Activated CD4-positive, alpha-beta T cell treated with anti-CD3 and anti-CD28 coated beads, Interleukin-2, amount 10 ng/mL, durations not matched to agents 24 days and 14 days (primary cell): ENCODE results near the gene XPA. TPM values are rescaled to one million over a fixed set of nuclear protein-coding genes. Genes with fewer than 3 reads are reported as not detected.

Experiments used
- DNase-seq: peaks from one replicate; pipeline ENCODE4 v3.0.0; 2022
- H3K27ac Mint-ChIP-seq: one replicate; pipeline ENCODE4 v1.8.0; 2022; ENCODE audit warnings: mild to moderate bottlenecking, mixed read lengths
- H3K27me3 Mint-ChIP-seq: one replicate; pipeline ENCODE4 v1.8.0; 2022; ENCODE audit warnings: mixed read lengths
- H3K36me3 Mint-ChIP-seq: one replicate; pipeline ENCODE4 v1.8.0; 2022; ENCODE audit warnings: low read depth, mild to moderate bottlenecking, mixed read lengths
- H3K4me1 Mint-ChIP-seq: one replicate; pipeline ENCODE4 v1.8.0; 2021; ENCODE audit warnings: mixed read lengths
- H3K4me3 Mint-ChIP-seq: one replicate; pipeline ENCODE4 v1.8.0; 2022; ENCODE audit warnings: mild to moderate bottlenecking, moderate library complexity, mixed read lengths
- H3K9me3 Mint-ChIP-seq: one replicate; pipeline ENCODE4 v1.8.0; 2021; ENCODE audit warnings: mixed read lengths
- intact Hi-C: fragments of 100-400 bp; cut with micrococcal nuclease; formaldehyde crosslinking; loops from one replicate; pipeline ENCODE4 v1.15.1; 2023
- total RNA-seq: library from RNA; stranded (reverse); gene quantifications from 2 replicates; pipeline ENCODE4 v1.2.3, GENCODE V29; 2022

Gene XPA
- total RNA-seq, 1 donor from 2014 or later: 8.9 TPM

DNA sequence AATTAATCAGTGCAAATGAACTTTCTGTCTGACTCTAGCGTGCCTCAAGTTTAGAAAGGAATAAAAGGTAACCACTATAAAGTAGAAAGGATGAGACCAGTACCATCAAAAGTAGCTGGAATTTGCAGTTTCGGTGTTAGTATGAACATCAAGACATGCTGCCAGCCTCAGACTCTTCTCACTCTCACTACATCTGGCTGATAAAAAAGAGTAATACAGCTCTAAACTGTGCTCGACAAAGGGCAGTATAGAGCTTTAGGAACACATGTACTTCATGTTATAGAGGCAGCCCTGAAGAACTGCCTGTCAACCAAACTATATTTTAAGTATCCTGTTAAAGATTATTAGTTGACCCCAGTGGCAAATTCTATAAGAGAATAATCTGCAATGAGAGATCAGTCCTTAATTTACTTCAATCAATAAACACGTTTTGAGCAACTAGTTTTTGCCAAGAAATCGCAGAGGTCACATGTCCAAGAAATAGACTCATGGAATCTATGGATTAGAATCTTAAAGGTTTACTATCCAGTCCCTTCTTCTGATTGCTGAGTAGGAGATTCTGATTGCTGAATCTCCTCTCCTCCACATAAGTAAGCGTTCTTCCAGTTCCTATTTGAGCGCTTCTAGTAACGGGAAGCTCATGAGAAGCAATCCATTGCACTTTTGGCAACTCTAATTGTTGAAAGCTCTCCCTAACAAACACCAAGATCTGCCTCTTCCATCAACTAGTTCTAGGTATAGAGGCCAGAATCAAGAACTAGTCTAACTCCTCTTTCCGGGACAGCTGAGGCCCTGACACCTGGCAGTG lies 941 bp downstream of the XPA start:
- H3K4me3 Mint-ChIP-seq: peak overlapping the region; percentile 91
- H3K27me3 Mint-ChIP-seq: no peaks in the 10 kb centered on the region
- DNase-seq: no peak
- H3K4me1 Mint-ChIP-seq: peaks cover 47% of the 10 kb centered on the region
- intact Hi-C loops: loop anchor here (5.0 to 10.0 kb wide), 5 partner anchors 211 to 841 kb away; partner anchors contain the start of genes TBC1D2, TDRD7, TRMO and ZNF782
- H3K27ac Mint-ChIP-seq: peak overlapping the region; percentile 89
- no peaks in the 10 kb centered on the region for H3K9me3 Mint-ChIP-seq
- peaks cover 14% of the 10 kb centered on the region for H3K36me3 Mint-ChIP-seq

DNA sequence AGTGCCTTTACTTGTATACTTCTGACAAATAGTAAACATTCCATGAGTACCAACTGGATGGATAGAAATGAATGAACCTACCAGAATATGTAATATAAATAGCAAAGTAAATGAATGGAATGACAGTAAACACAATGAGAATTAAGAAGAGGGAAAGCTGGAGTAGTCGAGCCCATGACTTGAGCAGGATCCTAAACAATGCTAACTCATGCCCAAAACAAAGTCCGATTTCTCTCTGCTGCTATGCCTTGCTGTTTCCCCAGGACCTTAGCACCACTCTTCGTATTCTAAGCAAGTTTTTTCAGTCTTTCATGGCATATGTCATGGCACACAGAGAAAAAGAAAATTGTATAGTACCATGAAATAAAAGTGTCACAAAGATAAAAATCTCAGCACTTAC lies 1.8 kb downstream of the XPA start:
- Mint-ChIP-seq H3K4me1 (peaks cover 47% of the 10 kb centered on the region), H3K4me3 (peak overlapping the region; percentile 91), H3K9me3 (no peaks in the 10 kb centered on the region), H3K27me3 (no peaks in the 10 kb centered on the region), H3K27ac (no peak overlapping the region), H3K36me3 (peaks cover 20% of the 10 kb centered on the region)
- DNase-seq: no peak
- intact Hi-C loops: loop anchor here (5.0 to 10.0 kb wide), 5 partner anchors 212 to 841 kb away; partner anchors contain the start of genes TBC1D2, TDRD7, TRMO and ZNF782

DNA sequence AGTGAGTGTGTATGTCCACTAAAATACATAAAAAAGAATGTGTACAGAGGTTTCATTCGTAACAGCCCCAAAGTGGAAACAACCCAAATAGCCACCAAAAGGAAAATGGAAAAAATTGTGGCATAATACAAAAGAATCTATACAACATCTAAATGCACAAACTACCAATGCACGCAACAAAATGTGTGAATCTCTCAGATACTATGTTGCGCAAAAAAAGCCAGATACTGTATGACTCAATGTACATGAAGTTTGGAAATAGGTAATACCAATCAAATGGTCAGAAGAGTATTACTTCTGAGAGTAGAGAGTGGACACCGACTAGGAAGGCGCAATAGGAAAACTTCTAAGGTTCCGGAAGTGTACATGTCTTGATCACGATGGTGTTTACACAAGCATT lies 2.4 kb downstream of the XPA start:
- intact Hi-C loops: loop anchor here (5.0 to 10.0 kb wide), 5 partner anchors 213 to 840 kb away; partner anchors contain the start of genes TBC1D2, TDRD7, TRMO and ZNF782
- H3K36me3 Mint-ChIP-seq: peaks cover 26% of the 10 kb centered on the region
- no peak overlapping the region for H3K4me3 Mint-ChIP-seq
- no peaks in the 10 kb centered on the region for H3K27me3 Mint-ChIP-seq
- H3K9me3 Mint-ChIP-seq: no peaks in the 10 kb centered on the region
- H3K4me1 Mint-ChIP-seq: peaks cover 47% of the 10 kb centered on the region
- DNase-seq: no peak
- no peak overlapping the region for H3K27ac Mint-ChIP-seq

DNA sequence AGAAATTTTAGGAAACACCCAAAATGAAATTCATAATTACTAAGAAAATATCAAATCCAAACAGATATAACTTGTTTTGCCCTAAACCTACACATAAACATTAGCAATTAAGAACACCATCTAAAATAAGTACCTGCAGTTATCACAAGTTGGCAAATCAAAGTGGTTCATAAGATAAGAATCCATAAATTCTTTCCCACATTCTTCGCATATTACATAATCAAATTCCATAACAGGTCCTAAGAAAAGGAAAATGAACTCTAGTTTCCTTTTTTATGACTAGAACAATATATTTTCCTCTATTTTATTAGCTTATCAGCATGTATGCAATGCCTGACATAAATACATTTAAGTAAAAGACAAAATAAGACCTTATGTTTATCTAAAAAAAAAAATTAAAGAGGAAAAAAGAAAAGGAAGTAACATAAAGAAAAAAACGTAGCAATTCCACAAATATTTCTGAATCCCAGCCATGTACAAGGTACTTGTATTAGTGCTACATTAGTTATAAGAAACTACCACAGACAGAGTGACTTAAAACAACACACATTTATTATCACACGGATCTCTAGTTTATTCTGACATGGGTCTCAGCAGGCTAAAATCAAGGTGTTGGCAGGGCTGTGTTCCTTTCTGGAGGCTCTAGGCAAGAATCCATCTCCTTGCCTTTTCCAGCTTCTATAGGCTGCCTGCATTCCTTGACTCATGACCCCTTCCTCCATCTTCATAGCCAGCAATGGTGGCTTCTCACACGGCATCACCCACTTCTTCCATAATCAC lies 7.5 kb downstream of the XPA start:
- Mint-ChIP-seq H3K36me3 (peaks cover 50% of the 10 kb centered on the region), H3K27ac (no peak overlapping the region)
- intact Hi-C loops: loop anchor here (10.0 kb wide), 1 partner anchor 835 kb away; the partner anchor contains the start of gene ZNF782

DNA sequence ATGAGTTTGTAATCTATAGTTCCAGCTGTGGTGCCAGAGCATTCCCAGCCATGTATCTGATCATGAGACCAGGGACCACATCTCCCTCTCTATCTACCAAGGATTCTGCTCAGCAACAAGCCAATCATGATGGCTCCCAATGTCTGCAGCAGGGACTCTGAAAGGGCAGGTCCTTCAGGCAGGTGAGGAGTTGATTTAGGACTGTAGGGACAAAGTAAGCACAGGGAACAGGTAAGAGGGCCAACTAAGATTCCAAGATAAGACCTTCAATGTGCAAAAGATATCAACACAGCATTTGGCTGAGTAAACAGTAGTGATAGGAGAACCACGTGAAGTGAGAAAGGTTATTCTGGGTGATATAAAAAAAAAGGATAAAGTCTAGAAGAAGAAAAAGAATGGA lies 8.5 kb downstream of the XPA start:
- Mint-ChIP-seq H3K27me3 (no peaks in the 10 kb centered on the region), H3K9me3 (no peaks in the 10 kb centered on the region), H3K4me1 (peaks cover 8% of the 10 kb centered on the region), H3K4me3 (no peak overlapping the region), H3K27ac (no peak overlapping the region), H3K36me3 (peaks cover 54% of the 10 kb centered on the region)
- DNase-seq: no peak
- intact Hi-C loops: no loop called here

More for the DNA sequence above, 7.5 kb downstream of the XPA start:
- Mint-ChIP-seq H3K4me1 (peaks cover 16% of the 10 kb centered on the region), H3K27me3 (no peaks in the 10 kb centered on the region), H3K9me3 (no peaks in the 10 kb centered on the region), H3K4me3 (no peak overlapping the region)
- DNase-seq: no peak

DNA sequence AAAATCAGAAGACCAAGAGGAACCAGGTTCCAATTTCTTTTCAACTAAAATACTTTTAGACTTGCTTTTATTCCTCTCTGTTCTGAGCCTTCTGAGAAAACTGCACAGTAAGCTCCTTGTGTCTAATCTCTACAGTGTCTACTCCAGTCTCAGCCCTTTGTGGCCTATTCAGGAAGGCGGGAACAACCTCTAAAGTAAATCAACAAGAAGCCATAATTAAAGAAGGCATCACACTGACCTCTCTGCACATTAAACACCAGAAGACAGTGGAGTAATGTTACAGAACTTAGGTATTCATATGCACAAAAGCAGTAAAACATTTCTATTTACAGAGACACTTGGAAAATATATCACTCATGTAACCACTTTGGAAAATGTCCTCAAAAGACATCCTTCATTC lies 14.9 kb downstream of the XPA start:
- Mint-ChIP-seq H3K4me1 (no peaks in the 10 kb centered on the region), H3K27ac (no peak overlapping the region), H3K36me3 (peaks cover 46% of the 10 kb centered on the region), H3K27me3 (no peaks in the 10 kb centered on the region), H3K4me3 (no peak overlapping the region), H3K9me3 (no peaks in the 10 kb centered on the region)
- no peak for DNase-seq
- intact Hi-C loops: no loop called here

DNA sequence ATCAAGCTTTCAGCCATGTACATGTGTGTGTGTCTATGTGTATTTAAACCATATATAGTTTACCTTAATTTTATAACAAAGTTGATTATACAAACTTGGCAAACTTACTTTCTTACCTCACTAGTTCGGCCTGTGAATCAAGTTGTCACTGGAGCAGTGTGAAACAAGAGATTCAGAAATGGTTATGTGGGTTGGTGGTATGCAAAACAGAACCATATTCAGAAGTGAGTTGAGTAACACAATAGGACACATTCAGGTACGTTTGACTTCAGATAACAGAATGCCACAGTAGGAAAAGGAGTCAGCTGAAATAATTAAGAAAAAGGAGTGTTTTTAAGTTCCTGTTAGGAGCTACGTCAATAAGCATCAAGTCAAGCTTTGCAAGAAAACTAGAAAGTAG lies 21.5 kb downstream of the XPA start:
- no peaks in the 10 kb centered on the region for H3K27me3 Mint-ChIP-seq
- H3K27ac Mint-ChIP-seq: no peak overlapping the region
- H3K4me3 Mint-ChIP-seq: no peak overlapping the region
- no peaks in the 10 kb centered on the region for H3K9me3 Mint-ChIP-seq
- no peak for DNase-seq
- intact Hi-C loops: no loop called here
- peaks cover 64% of the 10 kb centered on the region for H3K36me3 Mint-ChIP-seq
- H3K4me1 Mint-ChIP-seq: peaks cover 3% of the 10 kb centered on the region

DNA sequence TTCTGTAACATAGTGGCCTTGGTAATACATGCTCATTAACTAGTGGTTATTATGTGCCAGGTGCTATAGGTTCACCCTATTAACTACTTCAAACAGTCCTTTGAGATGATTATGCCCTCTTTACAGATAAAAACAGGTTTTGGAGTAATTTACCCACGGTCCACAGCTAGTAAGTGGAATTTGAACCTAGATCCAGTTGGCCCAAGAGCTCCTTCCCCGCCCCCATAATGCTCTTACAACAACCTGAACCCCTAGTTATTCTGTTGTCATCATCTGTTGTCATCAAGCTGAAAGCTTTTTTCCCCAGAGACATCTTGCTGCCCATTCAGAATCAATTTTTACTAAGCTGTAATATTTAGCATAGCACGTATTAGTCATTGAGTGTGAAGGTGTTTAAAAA lies 23.2 kb downstream of the XPA start:
- H3K4me3 Mint-ChIP-seq: no peak overlapping the region
- H3K9me3 Mint-ChIP-seq: no peaks in the 10 kb centered on the region
- no peak overlapping the region for H3K27ac Mint-ChIP-seq
- H3K36me3 Mint-ChIP-seq: peaks cover 68% of the 10 kb centered on the region
- H3K27me3 Mint-ChIP-seq: no peaks in the 10 kb centered on the region
- DNase-seq: no peak
- peaks cover 3% of the 10 kb centered on the region for H3K4me1 Mint-ChIP-seq
- intact Hi-C loops: no loop called here

DNA sequence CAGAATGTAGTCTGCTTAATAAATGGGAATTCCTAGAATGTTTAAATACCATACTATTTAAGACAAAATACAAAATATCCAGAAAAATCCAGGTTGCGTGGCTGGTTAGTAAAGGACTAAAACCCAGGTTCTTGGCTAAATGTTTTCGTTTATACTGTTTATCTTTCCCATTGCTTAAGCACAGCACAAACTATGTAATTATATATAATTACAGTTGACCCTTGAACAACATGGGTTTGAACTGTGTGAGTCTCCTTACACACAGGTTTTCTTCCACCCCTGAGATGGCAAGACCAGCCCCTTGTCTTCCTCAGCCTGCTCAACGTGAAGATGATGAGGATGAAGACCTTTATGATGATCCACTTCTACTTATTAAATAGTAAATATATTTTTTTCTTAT lies 24.7 kb downstream of the XPA start:
- no peaks in the 10 kb centered on the region for H3K9me3 Mint-ChIP-seq
- no peak overlapping the region for H3K27ac Mint-ChIP-seq
- no peak overlapping the region for H3K4me3 Mint-ChIP-seq
- peaks cover 7% of the 10 kb centered on the region for H3K4me1 Mint-ChIP-seq
- intact Hi-C loops: no loop called here
- peaks cover 70% of the 10 kb centered on the region for H3K36me3 Mint-ChIP-seq
- no peaks in the 10 kb centered on the region for H3K27me3 Mint-ChIP-seq
- no peak for DNase-seq

DNA sequence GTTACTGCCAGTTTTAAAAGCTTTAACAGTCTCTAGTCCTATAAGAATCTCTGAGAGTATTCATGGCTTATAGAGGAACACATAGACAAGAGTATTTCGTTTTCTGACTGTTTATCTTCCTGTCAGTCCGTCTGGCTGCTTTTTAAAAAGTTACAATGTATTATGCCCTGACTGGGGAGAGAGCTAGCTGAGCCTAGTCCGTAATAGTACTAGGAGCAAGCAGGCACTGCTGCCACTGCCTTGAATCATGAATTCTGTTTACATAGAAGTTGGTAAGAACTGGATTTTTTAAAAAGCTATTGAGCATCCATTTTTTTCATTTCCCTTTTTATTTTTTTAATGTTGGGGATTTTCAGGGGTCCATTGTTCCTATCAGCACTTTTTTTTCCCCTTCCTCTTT lies 26.6 kb downstream of the XPA start:
- H3K27ac Mint-ChIP-seq: no peak overlapping the region
- H3K36me3 Mint-ChIP-seq: peaks cover 75% of the 10 kb centered on the region
- H3K9me3 Mint-ChIP-seq: no peaks in the 10 kb centered on the region
- no peaks in the 10 kb centered on the region for H3K27me3 Mint-ChIP-seq
- no peak overlapping the region for H3K4me3 Mint-ChIP-seq
- intact Hi-C loops: no loop called here
- H3K4me1 Mint-ChIP-seq: peaks cover 17% of the 10 kb centered on the region
- no peak for DNase-seq

DNA sequence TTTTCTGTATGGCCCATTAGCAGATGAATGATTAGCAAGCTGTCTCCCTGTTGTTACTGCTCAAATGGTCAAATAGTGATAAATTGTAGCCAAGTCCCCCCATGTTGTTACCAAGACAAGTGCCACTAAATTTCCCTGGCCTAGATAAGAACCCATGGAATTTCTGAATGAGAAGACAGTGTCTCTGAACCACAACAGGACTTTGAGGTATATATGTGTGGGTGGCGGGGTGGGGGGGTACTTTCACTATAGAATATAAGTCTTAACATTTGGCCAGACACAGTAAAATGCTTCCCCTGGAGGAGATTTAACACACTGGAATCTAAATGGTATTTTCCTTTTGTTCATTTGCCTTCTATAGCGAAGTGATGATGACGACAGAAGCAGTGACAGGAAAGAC lies 28.7 kb downstream of the XPA start:
- H3K4me1 Mint-ChIP-seq: peaks cover 20% of the 10 kb centered on the region
- H3K9me3 Mint-ChIP-seq: no peaks in the 10 kb centered on the region
- intact Hi-C loops: loop anchor here (10.0 kb wide), 1 partner anchor 336 kb away; no protein-coding TSS in a partner anchor
- no peaks in the 10 kb centered on the region for H3K27me3 Mint-ChIP-seq
- no peak for DNase-seq
- no peak overlapping the region for H3K4me3 Mint-ChIP-seq
- H3K27ac Mint-ChIP-seq: peak overlapping the region; percentile 59
- peaks cover 75% of the 10 kb centered on the region for H3K36me3 Mint-ChIP-seq

DNA sequence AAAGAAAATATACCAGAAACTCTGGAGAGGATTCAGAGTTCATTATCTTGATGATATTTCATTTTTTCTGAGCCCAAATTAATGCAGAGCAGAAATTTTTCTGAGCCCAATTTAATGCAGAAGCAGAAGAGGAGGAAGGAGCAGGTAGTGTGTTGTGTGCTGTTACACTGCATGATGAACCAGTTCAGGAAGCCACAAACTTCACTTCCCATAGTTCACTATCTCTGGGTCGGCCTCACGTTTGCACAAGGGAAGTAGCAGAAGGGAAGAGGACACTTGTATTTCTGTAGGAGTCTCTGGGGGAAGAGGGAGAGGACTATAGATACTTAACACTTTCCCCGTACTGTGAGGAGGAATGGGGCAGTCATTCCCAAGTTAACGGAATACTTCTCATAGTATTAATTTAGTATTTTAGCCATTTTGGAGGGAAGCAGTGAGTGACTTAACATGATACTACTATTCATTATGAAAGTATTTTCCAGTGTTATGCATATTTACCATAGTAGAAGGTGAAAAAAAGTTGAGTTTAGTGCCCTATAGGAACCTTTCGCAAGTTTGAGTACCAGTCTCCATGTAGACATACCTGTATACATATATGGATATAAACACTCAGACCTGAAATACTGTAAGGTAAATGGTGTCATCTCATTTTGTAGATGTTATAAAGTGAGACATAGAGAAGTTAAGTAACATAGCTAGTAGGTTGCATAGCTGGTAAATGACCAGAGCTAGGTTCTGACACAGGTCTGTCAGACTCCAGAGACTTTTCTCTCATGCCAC lies 30.0 kb downstream of the XPA start:
- intact Hi-C loops: loop anchor here (10.0 kb wide), 1 partner anchor 338 kb away; no protein-coding TSS in a partner anchor
- no peaks in the 10 kb centered on the region for H3K27me3 Mint-ChIP-seq
- DNase-seq: peak; percentile 60
- H3K9me3 Mint-ChIP-seq: no peaks in the 10 kb centered on the region
- H3K4me3 Mint-ChIP-seq: no peak overlapping the region
- H3K27ac Mint-ChIP-seq: no peak overlapping the region
- H3K36me3 Mint-ChIP-seq: peaks cover 78% of the 10 kb centered on the region
- H3K4me1 Mint-ChIP-seq: peaks cover 20% of the 10 kb centered on the region

DNA sequence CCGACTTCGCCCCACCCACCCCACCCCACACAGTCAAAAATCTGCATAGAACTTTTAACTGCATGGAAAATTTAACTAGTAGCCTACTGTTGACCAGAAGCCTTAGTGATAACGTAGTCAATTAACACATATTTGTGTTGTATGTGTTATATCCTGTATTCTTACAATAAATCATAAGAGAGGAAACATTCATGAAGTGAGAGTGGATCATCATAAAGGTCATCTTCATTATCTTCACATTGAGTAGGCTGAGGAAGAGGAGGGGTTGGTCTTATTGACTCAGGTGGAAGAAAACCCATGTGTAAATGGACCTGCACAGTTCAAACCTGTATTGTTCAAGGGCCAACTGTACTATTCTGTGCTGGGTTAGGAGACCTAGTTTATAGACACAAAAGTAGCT lies 31.4 kb downstream of the XPA start:
- no peaks in the 10 kb centered on the region for H3K9me3 Mint-ChIP-seq
- H3K36me3 Mint-ChIP-seq: peaks cover 78% of the 10 kb centered on the region
- no peak overlapping the region for H3K27ac Mint-ChIP-seq
- peaks cover 20% of the 10 kb centered on the region for H3K4me1 Mint-ChIP-seq
- H3K27me3 Mint-ChIP-seq: no peaks in the 10 kb centered on the region
- H3K4me3 Mint-ChIP-seq: no peak overlapping the region
- DNase-seq: no peak
- intact Hi-C loops: loop anchor here (10.0 kb wide), 1 partner anchor 339 kb away; no protein-coding TSS in a partner anchor
